Measurements from ENCODE around the gene GSK3B. TPM values are rescaled to one million over a fixed set of nuclear protein-coding genes. Genes with fewer than 3 reads are reported as not detected.
"Not testable (repeated sequence)": the region's sequence is repeated elsewhere in the genome, so short reads cannot be mapped to it uniquely, and the experiment has no call there.

The GSK3B gene
- total RNA-seq, 1 experiment from 2014 or later = 46.5 TPM

DNA sequence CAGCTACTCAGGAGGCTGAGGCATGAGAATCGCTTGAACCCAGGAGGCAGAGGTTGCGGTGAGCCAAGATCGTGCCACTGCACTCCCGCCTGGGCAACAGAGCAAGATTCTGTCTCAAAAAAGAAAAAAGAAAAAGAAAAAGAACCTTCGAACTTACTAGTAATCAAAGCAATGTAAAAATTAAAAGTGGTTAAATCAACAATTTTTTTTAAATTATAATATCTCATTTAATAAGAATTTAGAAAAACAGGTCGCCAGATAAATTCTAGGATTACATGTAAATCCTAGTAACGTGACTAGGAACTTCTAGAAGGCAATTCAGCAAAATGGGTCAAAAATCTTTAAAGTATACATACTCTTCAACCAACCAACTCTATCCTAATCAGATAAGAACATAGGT is 37.2 kb downstream of the GSK3B start:
- DNase-seq (ENCODE audit: low read depth) = no peak

DNA sequence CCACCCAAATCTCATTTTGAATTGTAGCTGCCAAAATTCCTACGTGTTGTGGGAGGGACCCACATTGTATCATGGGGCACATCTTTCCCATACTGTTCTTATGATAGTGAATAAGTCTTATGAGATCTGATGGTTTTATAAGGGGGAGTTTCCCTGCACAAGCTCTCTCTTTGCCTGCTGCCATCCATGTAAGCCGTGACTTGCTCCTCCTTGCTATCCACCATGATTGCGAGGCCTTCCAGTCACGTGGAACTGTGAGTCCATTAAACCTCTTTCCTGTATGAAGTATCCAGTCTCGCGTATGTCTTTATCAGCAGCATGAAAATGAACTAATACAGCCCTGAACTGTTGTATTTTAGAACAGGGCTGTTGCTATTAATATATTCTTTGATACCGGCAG is 40.6 kb downstream of the GSK3B start:
- not testable (repeated sequence) for DNase-seq (ENCODE audit: low read depth)

GRCh38 chr3:120052677-120053076 is 41.6 kb downstream of the GSK3B start:
- DNase-seq (ENCODE audit: low read depth) = peak; percentile 12

DNA sequence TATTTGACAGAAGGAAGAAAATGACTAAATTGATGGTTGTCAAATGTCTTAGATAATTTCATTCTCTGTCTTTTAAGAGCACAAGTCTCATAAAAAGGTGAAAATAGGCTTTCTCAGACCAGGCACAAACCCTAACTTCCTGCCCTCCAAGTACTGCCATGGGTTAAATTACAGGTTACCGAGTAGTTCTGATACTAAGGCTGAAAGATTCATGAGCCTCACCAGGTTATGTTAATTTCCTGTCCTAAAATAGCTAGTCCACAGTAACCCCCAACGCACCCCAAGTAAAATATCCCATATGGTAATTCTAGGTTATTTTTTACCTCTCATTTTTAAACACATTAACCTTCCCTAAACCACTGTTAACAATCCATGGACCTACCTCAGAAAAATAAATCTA is 42.0 kb downstream of the GSK3B start:
- no peak for DNase-seq (ENCODE audit: low read depth)

DNA sequence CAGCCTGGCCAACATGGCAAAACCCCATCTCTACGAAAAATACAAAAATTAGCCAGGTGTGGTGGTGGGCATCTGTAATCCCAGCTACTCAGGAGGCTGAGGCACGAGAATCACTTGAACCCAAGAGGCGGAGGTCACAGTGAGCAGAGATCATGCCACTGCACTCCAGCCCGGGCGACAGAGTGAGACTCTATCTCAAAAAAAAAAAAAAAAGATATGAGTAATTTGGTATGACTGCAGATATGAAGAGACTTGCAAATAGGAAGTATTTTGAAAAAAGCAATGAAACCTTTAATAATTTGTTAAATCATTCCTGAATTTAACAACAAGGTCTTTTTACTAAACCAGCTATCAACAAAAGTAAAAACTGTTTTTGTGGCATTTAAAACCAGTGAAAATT is 42.7 kb downstream of the GSK3B start:
- not testable (repeated sequence) for DNase-seq (ENCODE audit: low read depth)

DNA sequence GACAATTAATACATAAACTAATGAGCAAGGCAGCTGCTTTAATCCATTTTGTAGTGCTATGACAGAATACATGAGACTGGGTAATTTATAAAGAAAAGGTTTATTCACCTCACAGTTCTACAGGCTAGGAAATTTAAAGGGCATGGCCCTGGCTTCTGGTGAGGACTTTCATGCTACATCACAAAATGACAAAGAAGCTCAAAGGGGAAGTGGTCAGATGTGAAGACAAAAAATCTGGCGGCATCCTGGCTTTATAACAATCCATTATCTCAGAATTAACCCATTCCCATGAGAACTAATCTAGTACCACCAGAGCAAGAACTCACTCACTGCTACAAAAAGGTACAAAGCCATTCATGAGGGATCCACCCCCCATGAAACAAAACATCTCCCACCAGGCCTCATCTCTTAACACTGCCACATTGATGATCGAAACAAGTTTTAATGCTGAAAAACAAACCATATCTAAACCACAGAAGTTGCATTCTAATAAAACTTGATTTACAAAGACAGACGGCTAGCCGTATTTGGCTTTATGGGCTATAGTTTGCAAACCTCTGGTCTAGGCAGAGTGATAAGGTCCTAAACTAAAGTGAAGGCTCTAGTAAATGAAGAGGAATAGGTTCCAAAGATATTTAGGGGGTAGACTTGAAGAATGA is 44.2 kb downstream of the GSK3B start:
- DNase-seq (ENCODE audit: low read depth) = no peak

- DNase-seq (ENCODE audit: low read depth) = no peak
Observed at GRCh38 chr3:120049072-120049471, 45.2 kb downstream of the GSK3B start.

- DNase-seq (ENCODE audit: low read depth) = no peak
Observed at GRCh38 chr3:120048355-120049041, 45.7 kb downstream of the GSK3B start.

DNA sequence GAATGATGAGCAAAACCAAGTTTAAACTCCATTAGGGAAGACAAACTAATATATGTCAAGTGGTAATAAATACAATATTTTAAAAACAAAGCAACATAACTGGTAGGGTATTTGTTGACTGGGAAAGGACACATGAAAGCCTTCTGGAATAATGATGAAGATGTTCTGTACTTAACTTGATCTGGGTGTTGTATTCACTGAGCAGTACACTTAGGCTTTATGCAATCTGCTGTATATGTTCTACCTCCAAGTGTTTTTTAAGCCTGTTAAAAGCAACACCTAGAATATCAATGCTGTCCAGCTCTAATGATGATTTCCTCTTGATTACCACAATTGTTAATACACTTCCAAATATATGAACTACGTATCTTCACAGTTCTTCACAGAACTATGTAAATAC is 46.6 kb downstream of the GSK3B start:
- DNase-seq (ENCODE audit: low read depth) = no peak

DNA sequence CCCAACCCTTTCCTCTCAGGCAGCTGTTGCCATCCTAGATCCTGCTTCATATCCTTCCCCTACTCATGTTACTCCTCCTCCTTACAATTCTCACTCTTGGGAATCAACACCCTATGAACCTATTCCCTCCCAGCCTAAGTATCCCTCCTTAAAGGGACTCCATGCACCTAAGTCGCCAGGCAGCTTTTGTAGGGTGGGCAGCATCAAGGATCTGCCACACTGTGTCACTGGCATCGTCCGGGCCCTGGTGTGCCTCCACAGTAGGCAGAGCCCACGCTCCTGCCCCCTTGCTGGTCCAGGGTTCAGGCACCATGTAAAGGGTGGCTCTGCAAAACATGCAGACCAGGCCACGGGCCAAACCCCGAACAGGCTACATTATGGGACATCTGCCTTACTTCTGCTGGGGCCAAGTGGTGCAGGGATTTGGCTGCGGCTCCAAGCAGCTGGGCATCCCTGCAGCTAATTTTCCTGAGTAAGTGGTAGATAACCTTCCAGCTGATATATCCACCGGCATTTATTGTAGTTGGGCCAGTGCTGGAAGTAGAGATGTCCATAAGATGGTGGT is 53.4 kb downstream of the GSK3B start:
- DNase-seq (ENCODE audit: low read depth) = no peak

DNA sequence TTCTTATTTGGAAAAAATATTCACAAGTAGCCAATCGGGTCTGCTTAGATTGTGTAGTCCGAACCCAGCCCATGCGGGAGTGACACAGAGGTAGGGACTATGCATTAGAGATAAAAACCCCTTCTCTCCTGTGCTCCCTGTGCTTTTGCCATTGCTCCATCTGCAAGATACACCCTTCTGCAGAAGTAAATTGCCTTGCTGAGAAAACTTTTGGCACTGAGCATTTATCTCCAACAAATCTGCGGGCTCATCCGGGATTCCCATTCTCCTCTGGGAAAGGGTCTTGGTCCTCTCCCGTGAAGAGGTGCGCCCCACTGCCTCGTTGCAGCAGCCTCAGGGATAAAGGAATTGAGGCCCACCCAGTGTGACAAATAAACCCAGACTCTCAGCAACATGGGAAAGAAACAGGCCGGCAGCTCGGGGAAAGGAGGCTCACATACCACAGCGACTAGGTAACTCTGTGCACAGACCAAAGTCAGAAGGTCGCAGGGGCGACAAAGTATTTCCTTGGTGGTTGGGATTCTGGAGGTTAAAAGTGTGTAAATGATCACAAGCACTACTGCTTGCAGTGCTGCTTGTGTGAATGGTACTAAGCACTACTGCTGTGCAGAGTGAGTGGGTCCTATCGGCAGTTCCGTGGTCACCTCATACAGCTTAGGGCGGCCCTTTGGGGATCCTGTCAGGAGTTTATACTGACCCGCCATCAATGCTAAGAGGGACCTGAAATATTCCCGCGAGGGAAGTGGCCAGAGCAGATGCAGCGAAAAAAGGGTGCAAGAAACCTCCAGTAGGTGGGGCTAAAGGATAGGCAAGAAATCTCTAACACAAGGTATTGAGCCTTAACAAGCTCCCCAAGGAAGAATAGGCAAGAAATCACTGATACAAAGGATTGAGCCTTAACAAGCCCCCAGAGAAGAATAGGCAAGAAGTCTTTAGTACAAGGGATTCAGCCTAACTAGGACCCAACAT is 54.3 kb downstream of the GSK3B start:
- no peak for DNase-seq (ENCODE audit: low read depth)

- DNase-seq (ENCODE audit: low read depth) = no peak
Observed at GRCh38 chr3:120033596-120033995, 60.7 kb downstream of the GSK3B start.

GRCh38 chr3:120031561-120031960 is 62.7 kb downstream of the GSK3B start:
- no peak for DNase-seq (ENCODE audit: low read depth)

- DNase-seq (ENCODE audit: low read depth) = peak; percentile 88
Observed at GRCh38 chr3:120029749-120030148, 64.5 kb downstream of the GSK3B start.

GRCh38 chr3:120028271-120029047 is 65.8 kb downstream of the GSK3B start:
- DNase-seq (ENCODE audit: low read depth) = no peak

- DNase-seq (ENCODE audit: low read depth) = no peak
Observed at GRCh38 chr3:120027226-120027625, 67.0 kb downstream of the GSK3B start.

GRCh38 chr3:120025520-120025919 is 68.7 kb downstream of the GSK3B start:
- DNase-seq (ENCODE audit: low read depth) = peak; percentile 30

DNA sequence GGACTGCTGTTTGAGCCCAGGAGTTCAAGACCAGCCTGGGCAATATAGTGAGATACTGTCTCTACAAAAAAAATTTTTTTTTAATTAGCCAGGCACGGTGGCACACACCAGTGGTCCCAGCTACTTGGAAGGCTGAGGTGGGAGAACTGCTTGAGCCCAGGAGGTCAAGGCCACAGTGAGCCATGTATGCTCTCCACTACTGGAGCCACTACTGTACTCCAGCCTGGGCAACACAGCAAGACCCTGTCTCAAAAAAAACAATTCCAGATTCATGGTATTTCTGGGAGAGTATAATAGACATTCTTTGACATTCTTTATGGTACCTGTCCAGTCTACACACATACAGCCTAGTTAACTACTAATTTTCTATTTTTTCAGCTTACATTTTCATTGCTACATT is 70.1 kb downstream of the GSK3B start:
- no peak for DNase-seq (ENCODE audit: low read depth)

- DNase-seq (ENCODE audit: low read depth) = no peak
Observed at GRCh38 chr3:120022729-120023128, 71.5 kb downstream of the GSK3B start.

DNA sequence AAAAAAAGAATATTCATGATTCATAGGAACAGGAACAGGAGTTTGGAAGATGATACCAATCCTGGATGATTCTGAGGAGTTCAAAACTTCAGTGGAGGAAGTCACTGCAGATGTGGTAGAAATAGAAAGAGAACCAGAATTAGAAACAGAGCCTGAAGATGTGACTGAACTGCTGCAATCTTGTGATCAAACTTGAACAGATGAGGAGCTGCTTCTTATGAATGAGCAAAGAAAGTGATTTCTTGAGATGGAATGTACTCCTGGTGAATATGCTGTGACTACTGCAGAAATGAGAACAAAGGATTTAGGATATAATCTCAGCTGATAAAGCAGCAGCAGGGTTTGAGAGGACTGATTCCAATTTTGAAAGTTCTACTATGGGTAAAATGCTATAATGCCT is 72.7 kb downstream of the GSK3B start:
- peak; percentile 34 for DNase-seq (ENCODE audit: low read depth)

- no peak for DNase-seq (ENCODE audit: low read depth)
Observed at GRCh38 chr3:120018299-120018698, 75.9 kb downstream of the GSK3B start.

Measured in LHCN-M2 (cell line).